Measurements from ENCODE around the gene PLEKHS1.

PLEKHS1 gene

DNA sequence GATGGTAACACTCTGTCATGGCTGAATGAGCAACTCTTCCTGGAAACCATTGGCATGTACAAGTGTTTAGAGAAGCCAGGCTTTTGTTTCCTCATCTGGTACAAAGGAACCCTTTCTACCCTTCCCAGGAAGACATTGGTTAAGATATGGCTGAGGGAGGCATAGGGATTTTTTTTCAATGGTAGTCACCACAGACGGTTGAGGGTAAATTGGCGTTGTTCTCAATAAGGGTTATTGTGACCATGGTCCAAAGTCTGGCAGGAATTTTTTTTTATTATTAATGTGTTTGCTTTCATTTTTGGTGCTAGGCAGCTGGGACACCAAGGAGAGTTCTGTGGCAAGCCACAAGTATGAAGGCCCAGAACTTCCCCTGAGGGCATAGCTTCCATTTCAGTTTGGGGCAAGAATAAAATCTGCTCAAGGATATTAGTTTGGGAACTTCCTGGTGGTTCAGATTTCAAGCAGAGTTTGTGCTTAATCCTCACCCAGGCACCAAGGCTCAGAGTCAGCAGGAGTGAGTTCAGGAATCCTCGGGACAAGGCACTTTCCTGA is at the start of gene PLEKHS1:
Gene PLEKHS1, plus strand, starts transcription at position 502 of the 552 bp plus-strand sequence. CDS start 3,596 bp downstream, outside the sequence.
- DNase-seq (ENCODE audit: low read depth): no peak

DNA sequence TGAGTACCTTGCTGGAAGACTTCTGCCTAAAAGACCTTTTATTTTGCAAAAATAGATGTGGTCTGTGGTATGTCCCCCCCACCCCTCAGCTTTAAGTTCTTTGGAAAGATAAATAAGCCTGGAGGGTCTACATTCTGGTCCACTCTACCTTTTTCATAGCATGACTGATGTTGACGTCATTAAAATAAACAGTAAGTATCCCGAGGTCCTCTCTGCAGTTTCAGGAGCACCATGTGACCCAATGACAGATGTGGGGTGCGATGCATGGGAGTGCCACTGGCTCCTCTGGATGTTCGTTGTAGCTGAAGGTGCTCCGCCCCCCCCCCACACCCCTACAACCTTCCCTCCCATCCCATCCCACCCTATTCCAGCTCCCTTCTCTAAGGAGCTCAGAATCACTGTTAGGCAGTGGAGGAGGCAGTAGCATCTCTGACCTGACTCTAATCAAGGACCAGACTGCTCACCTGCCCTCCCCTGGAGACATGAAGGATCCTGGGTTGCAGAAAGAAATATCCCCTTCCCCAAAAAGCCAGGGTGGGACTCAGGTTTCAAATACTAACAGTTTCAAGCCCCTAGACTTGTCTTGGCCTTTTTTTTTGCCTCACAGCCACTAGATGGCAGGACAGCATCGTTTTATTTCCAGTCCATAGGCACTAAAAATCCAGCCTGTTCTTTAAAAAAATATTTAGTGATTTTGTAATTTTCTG is 46.7 kb upstream of the PLEKHS1 start:
- peak; percentile 3 for DNase-seq (ENCODE audit: low read depth)

DNA sequence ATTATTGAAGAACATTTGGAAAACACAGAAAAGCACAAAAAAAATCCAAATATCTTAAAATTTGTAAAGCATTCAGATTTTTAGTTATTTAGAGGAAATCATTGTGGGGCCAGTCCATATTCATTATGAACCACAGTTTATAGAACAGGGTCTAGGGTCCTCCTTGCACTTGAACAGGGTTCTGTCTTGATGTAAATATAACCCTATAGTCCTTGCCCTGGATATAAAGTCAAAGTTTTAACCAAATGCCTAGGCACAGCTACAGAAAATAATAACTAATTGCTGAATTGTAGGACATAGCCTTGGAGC is 46.2 kb upstream of the PLEKHS1 start:
- no peak for DNase-seq (ENCODE audit: low read depth)

DNA sequence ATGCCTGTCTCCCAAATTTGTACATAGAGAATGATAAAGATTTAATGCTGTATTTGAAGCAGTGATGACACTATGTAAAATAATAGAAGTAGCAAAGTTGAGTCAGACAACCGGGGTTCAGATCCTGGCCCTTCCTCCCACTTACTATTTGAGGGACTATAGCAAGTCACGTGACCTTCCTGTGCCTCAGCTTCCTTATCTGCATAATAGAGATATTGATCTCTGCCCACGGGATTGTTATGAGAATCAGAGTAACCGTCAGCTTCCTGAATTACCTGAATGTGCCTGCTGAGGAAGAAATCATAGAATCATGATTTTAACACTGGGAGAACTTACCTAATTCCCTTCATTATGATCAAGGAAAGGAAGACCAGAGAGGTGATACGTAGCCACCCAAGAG is 44.9 kb upstream of the PLEKHS1 start:
- no peak for DNase-seq (ENCODE audit: low read depth)

DNA sequence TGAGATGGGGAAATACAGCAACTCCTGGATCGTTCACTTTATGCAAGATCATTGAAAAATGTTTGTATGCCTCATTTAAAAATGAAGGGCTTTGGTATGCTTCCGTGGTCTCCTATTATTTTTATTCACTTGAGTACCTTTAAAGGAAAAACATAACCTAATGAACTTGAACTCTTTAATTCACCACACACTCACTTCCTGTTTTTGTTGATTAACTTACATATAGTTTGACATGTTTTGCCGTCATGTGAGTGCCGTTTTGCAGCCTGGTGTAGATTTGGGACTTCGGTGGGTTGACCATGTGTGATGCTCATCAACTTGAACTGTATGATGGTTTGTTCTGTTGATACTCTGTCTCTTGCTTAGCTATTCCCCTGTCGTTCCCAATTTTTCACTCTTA is 42.8 kb upstream of the PLEKHS1 start:
- no peak for DNase-seq (ENCODE audit: low read depth)

DNA sequence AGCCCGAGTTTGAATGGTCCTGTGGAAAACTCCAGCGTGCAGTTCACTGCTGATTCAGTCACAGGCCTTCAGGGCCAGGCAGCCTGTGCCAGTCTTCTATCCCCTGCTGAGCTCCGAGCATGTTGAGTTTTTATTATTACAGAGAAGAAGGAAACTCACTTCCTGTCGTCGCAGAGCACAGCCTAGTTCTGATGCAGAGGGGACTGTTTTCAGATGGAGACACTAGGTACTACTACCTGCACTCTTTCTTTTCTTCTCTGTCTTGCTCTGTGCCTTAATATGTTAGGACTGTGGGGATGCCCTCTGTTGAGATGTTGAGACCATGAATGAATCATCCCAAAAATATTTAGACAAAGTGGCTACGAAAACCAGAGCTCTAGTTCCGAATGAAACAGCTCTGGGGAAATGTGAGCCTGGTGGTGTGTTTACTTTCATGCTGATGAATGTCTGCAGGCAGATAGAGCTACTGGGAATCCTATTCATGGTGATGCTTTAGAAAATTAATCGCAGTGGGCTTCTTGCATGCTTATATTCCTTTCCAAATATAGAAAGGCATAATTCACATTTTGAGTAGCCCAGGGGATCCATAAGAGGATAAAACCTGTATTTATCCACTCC is 42.2 kb upstream of the PLEKHS1 start:
- peak; percentile 56 for DNase-seq (ENCODE audit: low read depth)

DNA sequence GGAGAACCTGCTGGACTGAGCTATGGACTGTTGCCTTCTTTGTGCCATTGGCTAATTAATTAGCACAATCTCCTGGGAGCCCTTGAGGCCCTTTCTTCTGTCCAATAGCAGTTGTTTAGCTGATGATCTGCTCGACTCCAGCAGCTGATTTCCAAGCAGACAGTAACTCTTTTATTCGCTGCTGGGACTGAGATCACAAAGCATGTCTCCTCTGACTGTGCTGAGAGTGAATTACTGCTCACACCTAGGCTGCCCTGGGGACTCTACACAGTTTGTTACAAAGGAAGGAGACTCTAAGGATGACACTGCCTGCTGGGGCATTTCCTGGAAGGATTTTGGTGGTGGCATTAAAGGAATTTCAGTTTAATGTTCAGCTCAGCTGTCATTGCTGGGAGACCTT is 40.3 kb upstream of the PLEKHS1 start:
- DNase-seq (ENCODE audit: low read depth): no peak

DNA sequence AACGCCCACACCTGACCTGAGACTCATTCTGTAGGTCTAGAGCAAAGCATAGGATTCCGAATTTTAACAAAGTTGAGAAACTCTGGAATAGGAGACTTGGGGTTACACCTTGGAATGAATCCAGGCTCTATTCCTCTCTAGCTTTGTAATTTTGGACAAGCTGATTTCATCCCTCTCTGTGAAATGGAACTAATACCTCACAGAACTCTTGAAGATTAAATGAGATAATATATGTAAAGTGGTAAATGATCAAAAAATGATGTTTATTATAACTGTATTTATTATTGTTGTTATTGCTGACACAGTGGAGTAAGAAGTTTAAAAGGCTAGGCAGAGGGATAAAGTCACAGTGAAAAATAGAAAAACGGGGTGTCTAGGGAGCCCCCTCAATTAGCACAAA is 39.5 kb upstream of the PLEKHS1 start:
- DNase-seq (ENCODE audit: low read depth): no peak

DNA sequence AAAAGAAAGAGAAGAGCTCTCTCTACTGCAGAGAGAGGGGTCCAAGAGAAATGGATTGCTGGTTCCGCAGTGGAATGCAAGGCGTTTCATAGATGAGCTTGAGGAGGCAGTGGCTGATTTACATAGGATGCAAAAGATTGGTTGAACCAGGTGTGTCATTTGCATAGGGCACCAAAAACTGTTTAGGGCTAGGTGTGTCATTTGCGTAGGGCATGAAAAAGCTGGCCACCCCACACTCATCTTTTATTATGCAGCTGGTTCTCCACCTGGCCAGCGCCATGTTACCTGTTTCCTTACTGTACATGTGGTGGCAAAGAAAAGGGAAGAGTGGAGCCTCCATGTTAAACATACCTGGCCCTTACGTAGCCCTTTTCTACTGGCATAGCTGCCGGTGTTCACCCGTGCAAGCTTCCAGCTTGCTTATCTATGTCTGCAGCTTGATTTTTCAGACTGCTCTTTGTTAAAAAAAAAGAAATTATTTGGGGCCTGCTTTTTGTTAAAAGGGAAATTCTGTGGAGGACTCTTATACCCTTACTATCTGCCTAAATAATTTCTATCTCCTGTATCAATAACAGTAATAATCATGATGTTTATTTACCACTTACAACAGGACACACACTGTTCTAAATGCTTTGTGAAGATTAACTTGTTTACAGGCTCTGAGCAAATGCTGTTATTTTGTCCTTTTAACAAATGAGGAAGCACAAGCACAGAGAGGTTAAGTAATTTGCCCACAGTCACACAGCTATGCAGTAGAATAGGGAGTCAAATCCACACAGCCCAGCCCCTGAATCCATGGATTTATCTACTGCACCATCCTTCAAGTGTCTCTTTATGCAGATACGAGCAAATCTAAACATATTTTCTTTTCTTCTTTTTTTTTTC is 38.5 kb upstream of the PLEKHS1 start:
- no peak for DNase-seq (ENCODE audit: low read depth)

DNA sequence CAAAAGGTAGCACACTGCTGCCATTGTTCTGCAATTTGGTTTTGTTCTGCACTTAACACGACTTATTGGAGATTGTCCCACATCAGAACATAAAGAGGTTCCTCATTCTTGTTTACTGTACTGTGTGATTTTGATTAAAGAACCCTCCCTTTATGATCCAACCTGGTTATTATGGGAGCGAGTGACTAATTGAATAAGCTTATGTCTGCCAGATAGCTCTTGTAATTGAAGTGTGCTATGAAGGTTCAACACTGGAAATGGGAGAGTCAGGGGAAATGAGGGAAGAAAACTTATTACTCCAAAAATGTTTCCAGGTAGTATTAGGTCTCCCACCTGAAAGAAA is 37.9 kb upstream of the PLEKHS1 start:
- no peak for DNase-seq (ENCODE audit: low read depth)

DNA sequence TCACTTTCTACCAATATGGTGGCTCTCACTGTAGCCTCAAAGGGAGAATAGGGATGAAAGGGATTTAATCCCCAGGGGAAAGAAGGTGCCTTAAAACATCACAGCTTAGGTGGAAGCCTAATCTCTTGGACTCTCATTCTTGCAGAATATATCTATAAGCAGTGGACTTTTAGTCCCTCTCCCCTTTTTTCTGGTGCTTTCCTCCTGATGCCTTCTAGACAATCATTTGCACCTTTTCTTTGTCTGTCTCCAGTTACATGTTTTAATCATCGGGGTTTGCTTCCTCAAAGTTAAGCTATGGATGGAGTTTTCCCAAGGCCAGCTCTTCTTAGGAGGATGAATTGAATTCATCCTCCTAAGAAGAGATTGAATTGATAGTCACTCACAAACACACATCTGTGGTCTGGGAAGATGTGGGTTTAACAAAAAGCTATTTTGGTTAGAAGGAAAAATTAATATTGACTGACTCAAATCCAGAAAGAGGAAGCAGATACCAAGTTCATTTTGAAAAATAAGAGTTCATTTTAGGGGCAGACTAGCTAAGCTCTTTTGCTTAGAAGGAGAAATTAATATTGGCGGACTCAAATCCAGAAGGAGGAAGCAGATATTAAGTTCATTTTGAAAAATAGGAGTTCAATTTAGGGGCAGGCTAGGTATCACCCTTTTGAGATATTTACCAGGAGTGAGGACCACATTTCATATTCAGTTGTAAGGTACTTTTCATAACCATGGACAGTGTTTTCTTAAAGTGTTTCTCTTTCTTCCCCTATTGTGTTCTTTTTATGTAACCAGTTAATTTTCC is 35.2 kb upstream of the PLEKHS1 start:
- no peak for DNase-seq (ENCODE audit: low read depth)

DNA sequence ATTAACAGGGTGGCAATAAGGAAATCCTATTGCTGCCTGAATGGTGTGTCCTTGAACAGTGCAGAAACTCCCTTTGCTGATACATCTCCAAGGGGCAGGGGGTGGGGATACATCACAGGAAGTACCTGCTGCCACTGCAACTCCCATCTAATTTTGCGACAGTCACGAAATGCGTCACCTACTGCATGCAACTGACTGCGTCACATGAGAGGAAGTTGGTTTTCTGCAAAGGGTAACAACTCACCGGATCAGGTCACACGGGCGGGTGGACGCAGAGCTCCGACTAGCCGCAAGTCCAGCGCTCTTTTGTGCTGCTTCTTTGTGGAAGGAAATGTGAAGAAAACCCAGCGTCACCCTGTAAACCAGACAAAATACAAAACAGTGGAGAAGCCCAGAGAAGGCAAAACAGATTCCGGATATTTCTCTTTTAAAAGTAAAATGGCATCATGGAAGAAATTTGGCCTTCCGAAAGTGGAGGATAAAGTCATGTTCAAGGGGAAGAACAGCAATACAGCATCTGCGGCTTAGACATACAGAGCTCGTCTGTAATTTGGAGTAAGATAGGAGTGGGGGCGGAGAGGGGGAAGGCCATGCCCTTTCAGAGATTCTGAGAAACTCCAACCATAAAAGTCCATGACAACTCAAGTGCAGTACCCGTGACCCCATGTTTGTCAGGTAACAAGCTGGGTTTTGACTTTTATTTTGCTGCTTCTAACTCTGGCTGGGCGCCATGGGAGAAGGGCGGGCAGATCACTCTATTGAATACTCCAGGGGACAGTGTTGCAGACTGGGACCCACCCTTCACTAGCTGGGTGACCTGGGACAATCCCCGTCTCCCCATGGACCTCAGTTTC is 32.3 kb upstream of the PLEKHS1 start:
- DNase-seq (ENCODE audit: low read depth): no peak

DNA sequence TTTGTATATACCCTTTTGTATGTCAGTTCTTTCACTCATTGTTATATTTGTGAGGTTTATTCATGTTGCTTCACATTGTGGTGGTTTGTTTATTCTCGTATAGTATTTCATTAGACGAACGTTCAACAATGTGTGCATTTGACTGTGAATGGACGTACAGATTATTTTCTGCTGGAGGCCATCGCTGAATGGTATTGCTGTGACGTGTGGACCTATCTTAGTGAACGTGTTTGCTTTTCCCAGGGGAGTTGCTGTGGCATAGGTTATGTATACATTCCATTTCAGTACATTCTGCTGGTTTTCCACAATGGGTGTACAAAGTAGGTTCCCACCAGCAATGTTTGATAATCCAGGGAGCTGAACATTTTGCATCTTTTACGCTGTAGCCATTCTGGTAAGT is 31.1 kb upstream of the PLEKHS1 start:
- no peak for DNase-seq (ENCODE audit: low read depth)

DNA sequence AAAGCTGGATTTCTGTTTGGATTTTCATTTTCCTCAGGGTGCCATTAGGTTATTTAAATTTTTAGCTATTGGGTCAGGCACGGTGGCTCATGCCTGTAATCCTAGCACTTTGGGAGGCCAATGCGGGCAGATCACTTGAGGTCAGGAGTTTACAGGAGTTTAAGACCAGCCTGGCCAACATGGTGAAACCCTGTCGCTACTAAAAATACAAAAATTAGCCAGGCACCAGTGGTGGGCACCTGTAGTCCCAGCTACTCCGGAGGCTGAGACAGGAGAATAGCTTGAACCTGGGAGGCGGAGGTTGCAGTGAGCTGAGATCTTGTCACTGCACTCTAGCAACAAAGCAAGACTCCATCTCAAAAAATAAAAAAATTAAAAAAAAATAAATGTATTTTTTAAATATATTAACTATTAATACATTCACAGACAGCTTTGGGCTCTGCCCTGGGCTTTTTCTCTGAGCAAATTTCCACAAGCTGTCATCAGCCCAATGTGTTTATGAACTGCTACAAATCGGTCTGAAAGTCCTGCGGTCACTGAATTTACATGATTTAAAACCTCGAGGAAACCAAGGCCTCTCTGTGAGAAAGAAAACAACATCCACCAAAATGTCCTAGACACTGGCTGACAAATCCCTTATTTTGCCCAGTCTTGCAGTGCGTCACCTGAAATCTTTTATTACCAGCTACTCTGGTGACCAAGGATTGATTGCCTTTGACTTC is 19.2 kb upstream of the PLEKHS1 start:
- DNase-seq (ENCODE audit: low read depth): no peak

DNA sequence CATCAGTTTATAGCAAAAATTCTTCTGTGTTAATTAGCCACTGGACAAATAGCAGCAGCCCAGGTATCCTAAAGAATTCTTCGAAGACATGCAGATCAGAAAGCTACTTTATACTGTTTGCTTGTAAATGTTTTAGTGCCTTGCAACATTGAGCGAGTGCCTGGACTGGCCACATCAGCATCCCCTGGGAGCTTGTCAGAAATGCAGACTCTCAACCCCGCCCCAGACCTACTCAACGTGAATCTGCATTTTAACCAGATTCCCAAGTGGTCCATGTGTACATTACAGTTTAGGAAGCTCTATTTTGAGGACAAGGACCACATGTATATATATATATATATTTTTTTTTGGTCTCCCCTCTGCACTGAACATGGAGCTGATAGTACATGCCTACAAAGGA is 18.5 kb upstream of the PLEKHS1 start:
- DNase-seq (ENCODE audit: low read depth): no peak

DNA sequence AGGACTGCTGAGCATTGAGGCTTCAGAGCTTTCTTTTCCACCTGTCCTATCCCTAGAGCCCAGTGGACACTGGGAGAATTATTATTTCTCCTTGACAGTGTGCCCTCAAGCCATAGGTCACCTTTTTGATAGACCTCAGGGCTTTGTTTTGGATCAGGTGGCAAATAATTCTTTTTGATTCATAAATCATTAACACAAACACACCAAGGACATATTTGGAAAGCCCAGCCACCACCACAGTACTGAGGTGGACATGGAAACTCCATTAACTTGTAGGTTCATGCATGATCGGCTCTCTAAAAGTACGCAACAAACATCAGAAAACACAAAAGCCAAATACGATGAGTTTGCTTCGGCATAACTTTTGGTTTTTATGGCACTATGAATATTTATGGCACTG is 17.8 kb upstream of the PLEKHS1 start:
- DNase-seq (ENCODE audit: low read depth): no peak

DNA sequence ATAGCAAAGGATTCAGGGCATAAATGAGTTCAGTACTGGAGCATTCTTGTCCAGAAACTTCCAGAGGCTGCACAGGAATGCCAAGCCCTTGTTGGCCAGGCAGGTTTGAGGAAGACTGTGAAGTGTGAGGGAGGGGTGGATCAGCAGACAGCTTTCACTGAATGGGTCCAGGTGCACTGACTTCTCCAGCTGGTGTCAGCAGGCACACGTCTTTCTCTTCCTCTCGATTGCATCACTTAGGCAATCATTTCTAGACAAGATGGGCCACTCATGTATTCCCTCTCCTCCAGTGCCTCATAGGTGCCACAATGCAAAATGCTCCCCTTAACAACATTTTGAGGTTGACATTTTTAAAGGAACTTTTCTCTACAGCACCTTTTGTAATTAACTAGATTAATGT is 15.6 kb upstream of the PLEKHS1 start:
- DNase-seq (ENCODE audit: low read depth): no peak

DNA sequence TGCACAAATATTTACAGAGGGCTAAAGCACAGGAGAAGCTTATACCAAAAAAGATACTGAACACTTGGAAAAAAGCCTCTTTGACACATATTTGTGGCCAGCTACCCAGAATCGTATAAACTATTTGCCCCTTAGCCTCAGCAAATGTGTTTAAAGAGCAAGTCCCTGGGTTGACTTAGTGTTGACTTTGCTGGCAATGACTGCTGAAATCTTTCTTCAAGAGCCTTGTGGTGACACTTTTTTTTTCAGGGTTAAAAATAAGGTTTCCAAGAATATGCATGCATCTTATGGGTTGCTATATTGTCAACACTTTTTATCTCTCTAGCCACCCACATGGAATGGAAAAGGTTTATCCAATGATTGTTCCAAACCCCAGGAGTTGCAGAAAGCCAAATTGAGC is 14.9 kb upstream of the PLEKHS1 start:
- DNase-seq (ENCODE audit: low read depth): no peak

DNA sequence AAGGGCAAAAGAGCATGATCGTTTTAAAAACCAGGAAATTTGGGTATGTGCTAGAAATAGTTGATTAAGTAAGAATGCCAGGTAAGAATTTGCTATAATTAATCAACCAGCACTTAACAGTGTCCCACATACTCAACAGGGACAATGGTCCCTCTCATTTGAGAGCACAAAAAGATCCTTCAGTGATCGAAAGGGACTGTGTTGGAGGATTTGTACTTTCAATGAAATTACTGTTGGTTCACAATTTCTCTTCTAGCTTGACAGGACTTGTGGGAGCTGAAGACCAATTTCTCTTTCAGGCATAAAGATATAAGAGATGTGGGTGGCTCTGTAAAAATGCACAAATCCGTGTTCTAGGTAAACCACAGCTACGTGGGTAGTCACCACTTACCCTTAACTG is 12.5 kb upstream of the PLEKHS1 start:
- no peak for DNase-seq (ENCODE audit: low read depth)

DNA sequence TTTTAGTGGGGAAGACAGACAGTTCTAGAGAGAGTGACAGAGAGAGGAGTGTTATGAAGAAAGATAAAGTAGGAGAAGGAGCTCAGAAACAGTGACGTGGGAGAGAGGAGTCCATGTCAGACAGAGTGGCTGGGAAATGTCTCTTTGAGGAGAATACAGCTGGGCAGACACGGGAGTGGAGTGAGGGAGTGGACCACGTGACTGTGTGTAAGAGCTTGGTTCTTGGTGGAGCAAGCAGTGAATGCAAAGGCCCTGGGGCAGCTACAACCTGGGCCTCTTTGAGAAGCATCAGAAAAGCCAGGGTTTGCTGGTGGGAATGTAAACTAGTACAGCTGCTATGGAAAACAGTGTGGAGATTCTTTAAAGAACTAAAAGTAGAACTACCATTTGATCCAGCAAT is 11.9 kb upstream of the PLEKHS1 start:
- no peak for DNase-seq (ENCODE audit: low read depth)

DNA sequence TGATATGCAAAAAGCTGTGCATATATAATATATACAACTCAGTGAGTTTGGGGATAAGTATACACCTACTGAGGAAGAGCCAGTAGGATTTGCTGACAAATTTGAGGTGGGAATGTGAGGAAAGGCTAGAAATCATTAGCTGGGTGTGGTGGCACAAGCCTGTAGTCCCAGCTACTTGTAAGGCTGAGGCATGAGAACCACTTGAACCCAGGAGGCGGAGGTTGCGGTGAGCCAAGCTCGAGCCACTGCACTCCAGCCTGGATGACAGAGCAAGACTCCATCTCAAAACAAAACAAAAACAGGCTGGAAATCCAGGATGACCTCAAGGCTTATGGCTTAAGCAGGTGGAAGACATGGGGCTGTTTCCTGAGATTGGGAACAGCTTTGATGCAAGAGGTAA is 10.6 kb upstream of the PLEKHS1 start:
- no peak for DNase-seq (ENCODE audit: low read depth)
